Activated CD4-positive, CD25-positive, alpha-beta regulatory T cell treated with anti-CD3 and anti-CD28 coated beads, Interleukin-2, amount 50 U/mL, for 16 hours (primary cell): Measurements from ENCODE around the gene COQ6.
"Not testable (repeated sequence)": the region's sequence is repeated elsewhere in the genome, so short reads cannot be mapped to it uniquely, and the experiment has no call there.

Source experiments
- DNase-seq: peaks from one replicate; pipeline ENCODE4 v3.0.0-alpha.2; 2020; ENCODE audit warnings: low read depth, low spot score

The COQ6 gene

GRCh38 chr14:73988065-73988464 is 38.0 kb downstream of the COQ6 start:
- no peak for DNase-seq

GRCh38 chr14:73988656-73989055 is 38.6 kb downstream of the COQ6 start:
- not testable (repeated sequence) for DNase-seq

- DNase-seq: no peak
Observed at GRCh38 chr14:73991092-73991491, 41.0 kb downstream of the COQ6 start.

- not testable (repeated sequence) for DNase-seq
Observed at GRCh38 chr14:73994926-73995325, 44.8 kb downstream of the COQ6 start.

GRCh38 chr14:73995977-73996378 is 45.9 kb downstream of the COQ6 start:
- no peak for DNase-seq

GRCh38 chr14:73996731-73997107 is 46.6 kb downstream of the COQ6 start:
- DNase-seq: no peak

GRCh38 chr14:73997108-73997943 is 47.2 kb downstream of the COQ6 start:
- no peak for DNase-seq

- no peak for DNase-seq
Observed at GRCh38 chr14:73997944-73998447, 47.9 kb downstream of the COQ6 start.

- no peak for DNase-seq
Observed at GRCh38 chr14:73998726-73999125, 48.6 kb downstream of the COQ6 start.

GRCh38 chr14:74005664-74006063 is 55.6 kb downstream of the COQ6 start:
- DNase-seq: not testable (repeated sequence)

- DNase-seq: no peak
Observed at GRCh38 chr14:74008843-74009499, 58.9 kb downstream of the COQ6 start.
